Measurements from ENCODE around the gene TOGARAM1.

TOGARAM1 gene

DNA sequence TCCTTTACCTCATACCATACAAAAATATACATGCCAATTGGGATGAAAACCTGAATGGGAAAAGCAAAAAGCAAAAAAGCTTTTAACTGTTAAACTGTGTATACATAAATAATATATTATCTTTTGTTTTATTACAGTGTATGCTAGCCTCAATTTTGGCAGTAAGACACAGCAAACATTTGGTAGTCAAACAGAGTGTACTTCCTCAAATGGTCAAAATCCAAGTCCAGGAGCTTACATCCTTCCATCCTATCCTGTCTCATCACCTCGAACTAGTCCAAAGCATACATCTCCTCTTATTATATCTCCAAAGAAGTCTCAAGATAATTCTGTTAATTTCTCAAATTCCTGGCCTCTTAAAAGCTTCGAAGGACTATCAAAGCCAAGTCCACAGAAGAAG, 41.9 kb downstream of the TOGARAM1 start:
- Histone ChIP-seq H3K27ac (ENCODE audit: extremely low read depth, low read depth, low read length) (no peak overlapping the region), H3K36me3 (ENCODE audit: control insufficient read depth in 2 of 2, insufficient read depth in 1 of 2, low read length in 2 of 2) (peaks cover 8 to 15% of the 10 kb centered on the region in 2 experiments), H3K9me3 (ENCODE audit: control insufficient read depth, insufficient read depth, low read depth, low read length) (no peaks in the 10 kb centered on the region), H3K4me3 (ENCODE audit: low read depth, low read length) (no peak overlapping the region), H3K4me1 (ENCODE audit: control insufficient read depth, insufficient read depth, low read length) (no peaks in the 10 kb centered on the region)
- ChIA-PET CTCF (no interaction called here), POLR2A (no interaction called here)
- TF ChIP-seq, protein P1, sequence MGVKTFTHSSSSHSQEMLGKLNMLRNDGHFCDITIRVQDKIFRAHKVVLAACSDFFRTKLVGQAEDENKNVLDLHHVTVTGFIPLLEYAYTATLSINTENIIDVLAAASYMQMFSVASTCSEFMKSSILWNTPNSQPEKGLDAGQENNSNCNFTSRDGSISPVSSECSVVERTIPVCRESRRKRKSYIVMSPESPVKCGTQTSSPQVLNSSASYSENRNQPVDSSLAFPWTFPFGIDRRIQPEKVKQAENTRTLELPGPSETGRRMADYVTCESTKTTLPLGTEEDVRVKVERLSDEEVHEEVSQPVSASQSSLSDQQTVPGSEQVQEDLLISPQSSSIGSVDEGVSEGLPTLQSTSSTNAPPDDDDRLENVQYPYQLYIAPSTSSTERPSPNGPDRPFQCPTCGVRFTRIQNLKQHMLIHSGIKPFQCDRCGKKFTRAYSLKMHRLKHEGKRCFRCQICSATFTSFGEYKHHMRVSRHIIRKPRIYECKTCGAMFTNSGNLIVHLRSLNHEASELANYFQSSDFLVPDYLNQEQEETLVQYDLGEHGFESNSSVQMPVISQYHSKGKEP (tag by site-specific recombination; IDR thresholded peaks at IDR 0.05): no peak
- no peak for TF ChIP-seq ZNF473 (tag by site-specific recombination; IDR thresholded peaks at IDR 0.05)
- TF ChIP-seq ZNF792 (tag by site-specific recombination; IDR thresholded peaks at IDR 0.05): no peak
- TF ChIP-seq, protein P2, sequence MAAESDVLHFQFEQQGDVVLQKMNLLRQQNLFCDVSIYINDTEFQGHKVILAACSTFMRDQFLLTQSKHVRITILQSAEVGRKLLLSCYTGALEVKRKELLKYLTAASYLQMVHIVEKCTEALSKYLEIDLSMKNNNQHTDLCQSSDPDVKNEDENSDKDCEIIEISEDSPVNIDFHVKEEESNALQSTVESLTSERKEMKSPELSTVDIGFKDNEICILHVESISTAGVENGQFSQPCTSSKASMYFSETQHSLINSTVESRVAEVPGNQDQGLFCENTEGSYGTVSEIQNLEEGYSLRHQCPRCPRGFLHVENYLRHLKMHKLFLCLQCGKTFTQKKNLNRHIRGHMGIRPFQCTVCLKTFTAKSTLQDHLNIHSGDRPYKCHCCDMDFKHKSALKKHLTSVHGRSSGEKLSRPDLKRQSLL (tag by site-specific recombination; IDR thresholded peaks at IDR 0.05): no peak
- no peak for TF ChIP-seq IKZF3 (tag by site-specific recombination; IDR thresholded peaks at IDR 0.05)
- no peak for TF ChIP-seq ZBTB7A (tag by site-specific recombination; IDR thresholded peaks at IDR 0.05; ENCODE audit: low read depth)
- TF ChIP-seq, protein P3, sequence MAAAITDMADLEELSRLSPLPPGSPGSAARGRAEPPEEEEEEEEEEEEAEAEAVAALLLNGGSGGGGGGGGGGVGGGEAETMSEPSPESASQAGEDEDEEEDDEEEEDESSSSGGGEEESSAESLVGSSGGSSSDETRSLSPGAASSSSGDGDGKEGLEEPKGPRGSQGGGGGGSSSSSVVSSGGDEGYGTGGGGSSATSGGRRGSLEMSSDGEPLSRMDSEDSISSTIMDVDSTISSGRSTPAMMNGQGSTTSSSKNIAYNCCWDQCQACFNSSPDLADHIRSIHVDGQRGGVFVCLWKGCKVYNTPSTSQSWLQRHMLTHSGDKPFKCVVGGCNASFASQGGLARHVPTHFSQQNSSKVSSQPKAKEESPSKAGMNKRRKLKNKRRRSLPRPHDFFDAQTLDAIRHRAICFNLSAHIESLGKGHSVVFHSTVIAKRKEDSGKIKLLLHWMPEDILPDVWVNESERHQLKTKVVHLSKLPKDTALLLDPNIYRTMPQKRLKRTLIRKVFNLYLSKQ (tag by site-specific recombination; IDR thresholded peaks at IDR 0.05; ENCODE audit: borderline replicate concordance): no peak
- TF ChIP-seq ZNF580 (tag by site-specific recombination; IDR thresholded peaks at IDR 0.05): no peak
- TF ChIP-seq ZNF266 (tag by site-specific recombination; IDR thresholded peaks at IDR 0.05; ENCODE audit: low read depth): no peak
- TF ChIP-seq, protein P4, sequence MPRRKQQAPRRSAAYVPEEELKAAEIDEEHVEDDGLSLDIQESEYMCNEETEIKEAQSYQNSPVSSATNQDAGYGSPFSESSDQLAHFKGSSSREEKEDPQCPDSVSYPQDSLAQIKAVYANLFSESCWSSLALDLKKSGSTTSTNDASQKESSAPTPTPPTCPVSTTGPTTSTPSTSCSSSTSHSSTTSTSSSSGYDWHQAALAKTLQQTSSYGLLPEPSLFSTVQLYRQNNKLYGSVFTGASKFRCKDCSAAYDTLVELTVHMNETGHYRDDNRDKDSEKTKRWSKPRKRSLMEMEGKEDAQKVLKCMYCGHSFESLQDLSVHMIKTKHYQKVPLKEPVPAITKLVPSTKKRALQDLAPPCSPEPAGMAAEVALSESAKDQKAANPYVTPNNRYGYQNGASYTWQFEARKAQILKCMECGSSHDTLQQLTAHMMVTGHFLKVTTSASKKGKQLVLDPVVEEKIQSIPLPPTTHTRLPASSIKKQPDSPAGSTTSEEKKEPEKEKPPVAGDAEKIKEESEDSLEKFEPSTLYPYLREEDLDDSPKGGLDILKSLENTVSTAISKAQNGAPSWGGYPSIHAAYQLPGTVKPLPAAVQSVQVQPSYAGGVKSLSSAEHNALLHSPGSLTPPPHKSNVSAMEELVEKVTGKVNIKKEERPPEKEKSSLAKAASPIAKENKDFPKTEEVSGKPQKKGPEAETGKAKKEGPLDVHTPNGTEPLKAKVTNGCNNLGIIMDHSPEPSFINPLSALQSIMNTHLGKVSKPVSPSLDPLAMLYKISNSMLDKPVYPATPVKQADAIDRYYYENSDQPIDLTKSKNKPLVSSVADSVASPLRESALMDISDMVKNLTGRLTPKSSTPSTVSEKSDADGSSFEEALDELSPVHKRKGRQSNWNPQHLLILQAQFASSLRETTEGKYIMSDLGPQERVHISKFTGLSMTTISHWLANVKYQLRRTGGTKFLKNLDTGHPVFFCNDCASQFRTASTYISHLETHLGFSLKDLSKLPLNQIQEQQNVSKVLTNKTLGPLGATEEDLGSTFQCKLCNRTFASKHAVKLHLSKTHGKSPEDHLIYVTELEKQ (tag by site-specific recombination; IDR thresholded peaks at IDR 0.05; ENCODE audit: borderline replicate concordance): no peak

GRCh38 chr14:45015133-45015532, 53.1 kb downstream of the TOGARAM1 start:
- H3K36me3 ChIP-seq (ENCODE audit: control insufficient read depth in 2 of 2, insufficient read depth in 1 of 2, low read length in 2 of 2): peaks cover 28 to 40% of the 10 kb centered on the region in 2 experiments
- no peak overlapping the region for H3K4me3 ChIP-seq (ENCODE audit: low read depth, low read length)
- no peaks in the 10 kb centered on the region for H3K4me1 ChIP-seq (ENCODE audit: control insufficient read depth, insufficient read depth, low read length)
- no peaks in the 10 kb centered on the region for H3K9me3 ChIP-seq (ENCODE audit: control insufficient read depth, insufficient read depth, low read depth, low read length)
- CTCF ChIA-PET: no interaction called here
- H3K27ac ChIP-seq (ENCODE audit: extremely low read depth, low read depth, low read length): no peak overlapping the region
- POLR2A ChIA-PET: no interaction called here
- TF ChIP-seq ZNF426 (tag by site-specific recombination; IDR thresholded peaks at IDR 0.05) (peak; percentile 88), ZNF704 (tag by site-specific recombination; IDR thresholded peaks at IDR 0.05) (no peak), SETDB1 (IDR thresholded peaks at IDR 0.05; ENCODE audit: insufficient read length, low read length) (no peak), ZNF514 (tag by site-specific recombination; IDR thresholded peaks at IDR 0.05) (no peak), ZNF571 (tag by site-specific recombination; IDR thresholded peaks at IDR 0.05) (no peak), ZNF423 (tag by site-specific recombination; IDR thresholded peaks at IDR 0.05) (no peak), ZNF202 (tag by site-specific recombination; IDR thresholded peaks at IDR 0.05; ENCODE audit: borderline replicate concordance) (no peak), SCRT1 (tag by site-specific recombination; IDR thresholded peaks at IDR 0.05; ENCODE audit: borderline replicate concordance) (no peak), SP2 (tag by site-specific recombination; IDR thresholded peaks at IDR 0.05) (no peak), ZNF214 (tag by site-specific recombination; IDR thresholded peaks at IDR 0.05; ENCODE audit: borderline replicate concordance) (no peak), ZNF274 (IDR thresholded peaks at IDR 0.05; ENCODE audit: low read length) (no peak), ZNF274 (tag by site-specific recombination; IDR thresholded peaks at IDR 0.05; ENCODE audit: borderline replicate concordance) (no peak)
- TF ChIP-seq, protein P5, sequence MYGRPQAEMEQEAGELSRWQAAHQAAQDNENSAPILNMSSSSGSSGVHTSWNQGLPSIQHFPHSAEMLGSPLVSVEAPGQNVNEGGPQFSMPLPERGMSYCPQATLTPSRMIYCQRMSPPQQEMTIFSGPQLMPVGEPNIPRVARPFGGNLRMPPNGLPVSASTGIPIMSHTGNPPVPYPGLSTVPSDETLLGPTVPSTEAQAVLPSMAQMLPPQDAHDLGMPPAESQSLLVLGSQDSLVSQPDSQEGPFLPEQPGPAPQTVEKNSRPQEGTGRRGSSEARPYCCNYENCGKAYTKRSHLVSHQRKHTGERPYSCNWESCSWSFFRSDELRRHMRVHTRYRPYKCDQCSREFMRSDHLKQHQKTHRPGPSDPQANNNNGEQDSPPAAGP (tag by site-specific recombination; IDR thresholded peaks at IDR 0.05): no peak
- TF ChIP-seq, protein P1 (tag by site-specific recombination; IDR thresholded peaks at IDR 0.05): no peak
